Islet precursor cell (in vitro differentiated cells): ENCODE results near the gene FRMD3.
"Not testable (repeated sequence)": the region's sequence is repeated elsewhere in the genome, so short reads cannot be mapped to it uniquely, and the experiment has no call there.

Experiments
- DNase-seq: peaks from one replicate; pipeline ENCODE4 v3.0.0-alpha.2; 2018

FRMD3 gene

DNA sequence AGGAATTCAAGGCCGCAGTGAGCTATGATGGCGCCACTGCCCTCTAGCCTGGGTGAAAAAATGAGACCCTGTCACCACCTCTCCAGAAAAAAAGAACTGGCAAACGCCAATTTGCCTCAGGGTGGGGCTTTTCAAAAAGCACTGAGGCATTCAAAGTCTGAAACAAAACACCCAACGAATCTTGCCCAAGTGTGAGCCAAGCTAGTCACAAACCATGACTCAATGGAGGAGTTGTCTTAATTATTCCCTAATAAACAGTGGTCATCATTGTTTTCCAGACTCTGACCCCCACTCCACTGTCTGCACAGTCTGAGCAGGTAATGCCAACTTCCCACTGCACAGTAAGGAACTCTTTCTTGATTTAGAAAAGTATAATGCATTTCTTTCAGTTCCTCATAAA, 16.8 kb downstream of the FRMD3 start:
- no peak for DNase-seq

DNA sequence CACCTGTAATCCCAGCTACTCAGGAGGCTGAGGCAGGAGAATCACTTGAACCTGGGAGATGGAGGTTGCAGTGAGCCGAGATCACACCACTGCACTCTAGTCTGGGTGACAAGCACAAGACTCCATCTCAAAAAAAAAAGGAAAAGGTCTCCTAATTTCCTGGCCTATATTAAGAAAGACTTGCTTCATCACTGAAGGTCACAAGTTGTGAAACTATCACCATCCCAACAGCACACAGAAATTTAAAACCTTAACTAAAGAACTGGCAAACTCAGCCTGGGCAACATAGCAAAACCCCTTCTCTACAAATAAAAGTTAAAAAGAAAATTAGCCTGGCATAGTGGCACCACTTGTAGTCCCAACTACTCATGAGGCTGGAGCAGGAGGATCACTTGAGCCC, 17.2 kb downstream of the FRMD3 start:
- DNase-seq = no peak

DNA sequence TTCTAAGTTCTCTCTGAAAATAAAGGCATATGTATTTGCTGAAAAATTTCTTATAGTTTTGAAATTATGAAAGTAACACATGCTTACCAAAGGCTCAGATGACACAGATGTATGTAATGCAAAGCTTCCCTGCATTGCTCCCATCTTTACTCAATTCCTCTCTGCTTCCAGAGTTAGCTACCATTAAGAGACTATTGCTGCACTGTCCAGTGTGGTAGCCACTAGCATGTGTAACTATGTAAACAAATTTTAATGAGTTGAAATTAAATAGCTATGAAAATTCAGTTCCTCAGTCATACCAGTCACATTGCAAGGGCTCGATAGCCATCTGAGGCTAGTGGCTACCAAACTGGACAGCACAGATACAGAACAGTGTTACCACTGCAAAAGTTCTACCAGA, 17.9 kb downstream of the FRMD3 start:
- no peak for DNase-seq

DNA sequence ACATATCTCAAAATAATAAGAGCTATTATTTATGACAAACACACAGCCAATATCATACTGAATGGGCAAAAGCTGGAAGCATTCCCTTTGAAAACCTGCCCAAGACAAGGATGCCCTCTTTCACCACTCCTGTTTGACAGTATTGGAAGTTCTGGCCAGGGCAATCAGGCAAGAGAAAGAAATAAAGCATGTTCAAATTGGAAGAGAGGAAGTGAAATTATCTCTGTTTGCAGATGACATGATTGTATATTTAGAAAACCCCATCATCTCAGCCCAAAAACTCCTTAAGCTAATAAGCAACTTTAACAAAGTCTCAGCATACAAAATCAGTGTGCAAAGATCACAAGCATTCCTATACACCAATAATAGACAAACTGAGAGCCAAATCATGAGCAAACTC, 20.2 kb downstream of the FRMD3 start:
- DNase-seq = not testable (repeated sequence)

DNA sequence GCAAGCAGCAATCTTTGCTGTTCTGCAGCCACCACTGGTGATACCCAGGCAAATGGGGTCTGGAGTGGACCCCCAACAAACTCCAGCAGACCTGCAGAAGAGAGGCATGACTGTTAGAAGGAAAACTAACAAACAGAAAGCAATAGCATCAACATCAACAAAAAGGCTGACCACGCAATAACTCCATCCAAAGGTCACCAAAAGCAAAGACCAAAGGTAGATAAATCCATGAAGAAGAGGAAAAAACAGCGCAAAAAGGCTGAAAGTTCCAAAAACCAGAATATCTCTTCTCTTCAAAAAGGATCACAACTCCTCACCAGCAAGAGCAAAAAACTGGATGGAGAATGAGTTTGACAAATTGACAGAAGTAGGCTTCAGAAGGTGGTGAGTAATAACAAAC, 23.4 kb downstream of the FRMD3 start:
- DNase-seq = no peak

DNA sequence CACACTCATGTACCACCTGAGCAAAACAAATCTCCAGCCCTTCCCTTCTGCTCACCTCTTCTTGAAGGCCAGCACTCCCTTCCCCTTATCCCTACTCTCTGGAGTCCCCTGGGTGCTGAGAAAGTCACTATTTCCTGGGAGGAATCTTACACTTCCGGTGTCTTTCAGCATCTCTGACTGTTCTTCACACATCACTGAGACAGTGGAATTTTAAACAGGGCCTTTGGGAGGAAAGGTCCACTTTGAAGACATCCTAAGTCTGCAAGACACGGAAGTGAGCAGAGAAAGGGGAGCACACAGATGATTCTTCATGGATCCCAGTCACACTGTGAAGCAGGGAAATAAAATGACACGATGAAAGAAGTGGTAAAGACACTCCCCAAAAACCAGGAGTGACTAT, 25.6 kb downstream of the FRMD3 start:
- DNase-seq = no peak

DNA sequence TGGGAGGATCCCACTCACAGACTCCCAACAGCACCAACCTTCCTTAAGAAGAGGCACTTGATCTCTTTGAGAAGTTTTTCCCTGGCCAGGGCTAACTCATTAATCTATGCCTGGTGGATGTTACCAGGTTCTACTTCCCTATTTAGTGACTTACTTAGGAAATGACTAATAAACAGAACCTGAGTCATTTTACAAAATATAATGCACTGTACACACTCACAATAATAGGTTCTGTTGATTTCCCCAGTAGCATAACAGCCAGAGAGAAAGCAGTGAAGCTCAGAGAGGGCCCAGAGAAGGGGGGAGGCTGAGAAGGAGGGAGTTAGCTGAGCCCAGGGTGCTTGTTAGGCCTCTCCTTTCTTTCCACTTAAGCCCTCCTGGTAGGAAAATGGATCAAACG, 27.1 kb downstream of the FRMD3 start:
- no peak for DNase-seq

DNA sequence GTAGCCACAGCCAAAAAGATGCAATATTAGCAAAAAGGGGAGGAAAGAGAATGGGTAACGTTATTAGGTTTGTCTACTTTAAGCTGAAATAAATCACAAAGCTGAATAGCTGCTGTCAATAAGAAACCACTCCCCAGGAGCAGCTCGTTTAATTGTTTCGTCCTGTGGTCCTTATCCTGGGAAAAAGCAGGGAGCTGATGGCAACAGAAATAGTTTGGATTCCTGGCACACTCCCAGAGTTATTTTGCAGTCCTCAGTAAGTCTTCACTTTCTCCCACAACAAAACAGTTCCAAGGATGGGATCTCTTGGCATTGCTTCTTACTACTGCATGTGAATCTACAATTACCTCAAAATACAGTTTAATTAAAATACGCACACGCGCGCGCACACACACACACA, 28.8 kb downstream of the FRMD3 start:
- peak; percentile 86 for DNase-seq

DNA sequence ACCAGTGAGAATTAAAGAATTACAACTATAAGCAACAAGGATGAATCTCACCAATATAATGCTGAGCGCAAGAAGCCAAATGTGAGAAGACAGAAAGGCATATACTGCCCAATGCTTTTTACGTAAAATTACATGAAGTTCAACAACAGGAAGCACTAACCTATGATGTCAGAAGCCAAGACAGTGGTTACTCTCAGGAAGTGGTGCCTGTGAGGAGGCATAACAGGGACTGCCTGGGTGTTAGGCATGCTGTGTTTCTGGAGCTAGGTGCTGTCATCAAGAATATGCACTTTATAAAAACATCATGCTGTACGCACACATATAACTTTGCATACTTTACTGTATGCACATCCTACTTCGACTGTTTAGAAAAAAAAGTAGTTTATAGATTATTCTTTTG, 30.1 kb downstream of the FRMD3 start:
- DNase-seq = no peak

DNA sequence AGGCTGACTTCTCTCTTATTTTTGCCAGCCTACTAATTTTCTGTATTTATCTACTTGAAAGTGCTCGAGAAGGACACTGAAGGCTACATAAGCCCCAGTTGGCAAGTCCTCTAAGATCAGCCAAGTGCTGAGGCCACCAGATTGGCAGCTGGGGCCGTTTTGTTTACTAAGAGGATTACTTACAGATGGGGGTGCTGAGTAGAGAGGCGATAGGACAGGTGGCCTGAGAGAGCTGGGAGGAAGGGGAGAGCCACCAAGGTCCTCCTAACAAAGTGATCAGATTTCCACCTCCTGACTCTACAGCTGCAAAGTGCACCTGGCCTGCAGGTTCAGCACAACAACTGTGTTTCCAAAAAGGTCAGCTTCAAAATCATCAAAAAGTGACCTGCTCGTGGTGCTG, 32.9 kb downstream of the FRMD3 start:
- no peak for DNase-seq

DNA sequence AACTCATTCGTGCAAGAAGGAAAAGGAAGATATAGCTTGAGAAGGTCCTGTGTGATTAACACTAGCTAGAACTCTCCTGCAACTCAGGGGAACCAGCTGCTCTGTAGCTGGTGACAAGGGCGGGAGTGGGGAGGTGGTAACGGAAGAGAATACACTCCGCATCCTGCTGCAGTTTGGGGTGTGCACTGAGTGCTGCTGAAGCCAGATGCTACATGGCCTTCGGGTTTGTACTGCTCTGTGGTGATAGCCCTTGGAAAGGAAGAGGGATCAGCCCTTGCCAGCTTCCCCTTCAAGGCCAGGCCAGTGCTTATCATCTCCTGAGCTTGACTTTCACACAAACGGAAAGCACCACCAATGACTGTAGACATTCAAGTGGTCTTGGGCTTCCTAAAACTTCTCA, 34.3 kb downstream of the FRMD3 start:
- no peak for DNase-seq

DNA sequence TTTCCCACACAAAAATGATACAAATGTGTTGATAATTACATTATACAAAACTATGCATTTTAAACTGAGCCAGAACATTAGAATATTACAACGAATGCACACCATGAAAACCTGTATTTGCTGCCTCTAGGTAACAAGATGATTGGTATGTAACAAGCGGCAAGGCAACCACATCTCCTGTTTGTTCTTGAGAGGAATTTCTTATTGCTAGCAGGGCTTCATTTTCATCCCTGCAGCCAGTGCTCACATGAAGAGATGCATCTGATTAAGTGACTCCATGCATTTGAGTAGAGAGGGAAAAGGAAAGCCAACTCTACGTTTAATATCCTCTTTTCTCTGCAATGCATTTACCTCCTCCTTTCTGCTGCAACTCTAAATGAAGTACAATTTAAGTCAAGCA, 36.6 kb downstream of the FRMD3 start:
- no peak for DNase-seq

DNA sequence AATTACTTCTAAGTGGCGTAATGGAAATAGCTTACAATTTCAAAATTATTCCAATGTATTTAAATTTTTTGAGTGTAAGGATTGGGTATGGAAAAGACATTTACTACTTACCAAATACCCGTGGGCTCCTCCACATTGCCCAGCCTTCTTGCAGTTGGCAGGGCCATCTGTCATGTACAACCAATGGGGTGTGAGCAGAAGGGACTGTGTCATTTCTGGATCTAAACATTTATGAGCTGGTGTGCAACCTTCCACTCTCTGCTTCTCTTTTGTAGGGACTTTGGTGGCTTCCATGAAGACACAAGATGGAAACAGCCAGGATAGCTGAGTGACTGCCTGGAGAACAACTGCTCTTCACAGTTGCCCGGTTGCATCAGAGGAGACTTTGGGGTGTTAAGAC, 40.8 kb downstream of the FRMD3 start:
- DNase-seq = no peak

DNA sequence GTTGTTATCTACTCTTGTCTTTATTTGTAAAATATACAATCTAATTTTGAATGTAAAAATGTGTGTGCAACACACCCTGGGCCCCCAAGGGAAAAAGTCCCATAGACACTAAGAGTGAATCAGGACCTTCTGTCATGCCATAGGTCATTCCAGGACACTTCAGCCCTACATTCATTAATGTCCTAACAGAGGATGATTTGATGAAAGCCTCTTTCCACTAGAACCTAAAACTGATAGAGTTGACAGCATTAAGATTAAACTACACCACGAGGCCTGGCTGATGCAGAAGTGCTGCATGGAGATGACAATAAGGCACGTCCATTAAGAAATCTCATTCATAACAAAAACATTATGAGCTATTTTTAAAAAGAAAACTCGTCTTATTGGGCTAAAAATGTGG, 46.2 kb downstream of the FRMD3 start:
- no peak for DNase-seq

DNA sequence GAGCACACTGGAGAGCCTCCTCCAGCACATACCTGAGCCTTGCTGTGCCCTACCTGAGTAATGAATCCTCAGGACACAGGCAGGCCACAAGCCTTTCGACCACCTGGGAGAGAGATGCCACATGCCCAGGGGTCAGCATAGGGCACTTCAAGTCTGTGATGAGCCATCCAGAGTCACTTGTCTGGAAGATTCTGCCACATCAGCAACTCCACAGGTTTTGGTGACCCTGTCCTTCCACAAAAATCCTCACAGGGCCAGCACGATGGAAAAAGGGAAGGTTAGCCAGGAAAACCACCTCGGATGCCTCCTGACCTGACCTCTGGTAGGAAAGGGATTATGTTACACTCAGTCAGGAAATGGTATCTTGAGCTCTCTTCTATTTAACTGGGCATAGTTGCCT, 46.8 kb downstream of the FRMD3 start:
- no peak for DNase-seq

DNA sequence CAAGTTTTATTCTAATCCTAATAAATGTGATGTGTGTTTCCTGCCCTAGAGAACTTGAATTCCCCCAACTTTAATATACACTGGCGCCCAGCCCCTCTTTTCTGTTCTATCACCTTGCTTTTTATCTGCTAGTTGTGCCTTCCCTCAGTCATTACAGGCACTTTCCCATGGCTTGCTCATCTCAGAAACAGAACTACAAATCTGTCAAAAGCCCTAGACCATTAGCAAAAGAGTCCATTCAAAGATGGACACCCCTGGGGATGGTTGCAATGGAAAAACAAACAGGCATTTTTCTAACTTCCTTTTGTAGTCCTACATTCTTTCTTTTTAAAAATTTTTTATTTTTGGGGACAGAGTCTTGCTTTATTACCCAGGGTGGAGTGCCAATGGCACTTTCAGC, 48.2 kb downstream of the FRMD3 start:
- no peak for DNase-seq

DNA sequence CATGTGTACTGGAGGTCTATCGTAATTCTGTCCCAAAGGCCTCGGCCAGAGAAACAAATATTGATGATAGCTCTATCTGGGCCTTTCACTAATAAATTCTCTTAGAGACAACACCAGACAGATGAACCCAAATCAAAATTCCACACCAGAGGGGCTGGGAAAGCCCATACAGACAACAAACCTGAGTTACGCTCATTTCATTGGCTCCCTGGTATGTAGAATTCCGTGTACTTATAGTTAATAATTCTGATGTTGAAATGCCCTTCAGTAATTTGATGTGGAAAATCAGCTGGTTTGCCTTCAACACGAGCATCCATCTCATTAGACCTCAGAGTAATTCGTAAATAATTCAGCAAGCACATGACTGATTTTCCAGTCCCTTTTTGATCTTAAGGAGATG, 53.2 kb downstream of the FRMD3 start:
- no peak for DNase-seq

DNA sequence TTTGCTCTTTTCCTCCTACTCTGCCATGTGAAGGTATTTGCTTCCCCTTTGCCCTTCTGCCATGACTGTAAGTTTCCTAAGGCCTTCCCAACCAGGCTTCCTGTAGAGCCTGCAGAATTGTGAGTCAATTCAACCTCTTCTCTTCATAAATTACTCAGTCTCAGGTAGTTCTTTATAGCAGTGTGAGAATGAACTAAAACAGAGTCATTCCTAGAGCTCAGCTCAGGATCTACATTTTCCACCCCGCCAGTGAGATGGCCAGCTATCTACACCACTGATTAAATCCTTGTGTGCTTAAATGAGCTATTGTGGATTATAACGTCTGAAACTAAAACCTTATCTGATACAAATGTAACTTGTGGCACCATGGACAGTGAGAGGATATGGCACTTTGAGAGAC, 55.0 kb downstream of the FRMD3 start:
- DNase-seq = no peak

DNA sequence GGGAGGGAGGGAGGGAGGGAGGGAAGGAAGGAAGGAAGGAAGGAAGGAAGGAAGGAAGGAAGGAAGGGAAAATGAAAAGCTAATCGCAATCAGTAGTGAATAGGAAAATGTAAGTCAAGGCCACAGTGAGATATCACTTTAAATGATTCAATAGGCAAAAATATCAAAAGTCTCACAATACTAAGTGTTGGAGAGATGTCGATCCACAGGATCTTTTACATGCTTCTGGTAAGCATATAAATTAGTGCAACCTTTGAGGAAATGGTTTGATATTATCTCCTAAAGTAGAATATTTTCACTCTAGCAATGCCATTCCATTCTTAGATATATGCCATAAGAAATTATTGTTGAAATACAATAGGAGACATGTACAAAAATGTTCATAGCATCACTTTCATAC, 58.4 kb downstream of the FRMD3 start:
- no peak for DNase-seq

DNA sequence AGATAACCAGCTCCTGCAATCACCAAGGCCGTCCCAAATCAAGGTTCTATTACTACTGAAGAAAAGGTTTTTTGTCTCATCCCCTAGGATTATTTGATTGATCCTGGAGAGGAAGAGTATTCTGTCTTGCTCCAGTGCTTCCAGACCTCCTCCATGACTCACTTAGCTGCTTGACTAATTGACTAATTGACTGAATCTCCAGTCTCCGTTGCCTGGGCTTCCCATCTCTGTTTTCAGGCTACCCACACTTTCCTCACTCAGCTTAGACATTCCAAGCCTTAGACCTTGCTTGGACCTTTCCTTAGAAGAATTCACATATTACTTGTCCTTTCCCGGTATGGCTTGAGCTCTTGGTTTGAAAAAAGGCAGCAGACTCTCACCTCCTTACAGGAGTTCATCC, 60.6 kb downstream of the FRMD3 start:
- DNase-seq = peak; percentile 84

DNA sequence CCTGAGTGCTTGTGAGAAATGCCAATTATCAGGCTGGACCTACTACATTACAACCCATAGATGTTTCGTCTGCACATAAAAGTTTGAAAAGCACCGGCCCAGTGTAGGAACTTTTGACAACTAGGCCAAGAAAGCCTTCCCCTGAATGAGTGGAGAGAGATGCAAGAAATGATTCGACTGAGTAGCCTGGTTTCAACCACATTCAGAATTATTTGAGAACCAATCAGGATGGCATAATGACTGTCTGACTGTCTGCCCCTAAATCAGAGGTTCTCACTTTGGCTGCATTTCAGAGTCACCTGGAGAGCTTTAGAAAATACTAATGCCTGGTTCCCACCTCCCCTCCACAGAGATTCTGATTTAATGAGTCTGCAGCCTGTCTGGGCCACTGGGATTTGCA, 61.1 kb downstream of the FRMD3 start:
- DNase-seq = no peak

DNA sequence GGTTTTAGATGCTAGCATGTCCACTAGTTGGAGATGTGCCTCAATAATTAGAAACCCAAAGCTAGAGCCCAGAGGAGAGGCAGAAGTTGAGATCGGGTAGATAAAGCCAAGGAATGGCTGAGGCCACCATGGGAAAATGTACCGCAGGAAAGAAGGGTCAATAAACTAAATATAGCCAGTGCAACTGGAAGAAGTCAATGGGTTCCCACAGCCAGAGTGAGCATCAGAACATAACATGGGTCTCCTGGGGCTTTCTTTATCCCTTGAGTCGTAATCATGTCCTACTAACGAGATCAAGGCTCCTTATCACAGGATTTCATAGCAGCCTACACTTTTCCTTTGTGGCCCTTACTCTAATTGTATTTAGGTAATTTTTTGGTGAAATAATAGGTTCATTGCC, 61.7 kb downstream of the FRMD3 start:
- DNase-seq = no peak

DNA sequence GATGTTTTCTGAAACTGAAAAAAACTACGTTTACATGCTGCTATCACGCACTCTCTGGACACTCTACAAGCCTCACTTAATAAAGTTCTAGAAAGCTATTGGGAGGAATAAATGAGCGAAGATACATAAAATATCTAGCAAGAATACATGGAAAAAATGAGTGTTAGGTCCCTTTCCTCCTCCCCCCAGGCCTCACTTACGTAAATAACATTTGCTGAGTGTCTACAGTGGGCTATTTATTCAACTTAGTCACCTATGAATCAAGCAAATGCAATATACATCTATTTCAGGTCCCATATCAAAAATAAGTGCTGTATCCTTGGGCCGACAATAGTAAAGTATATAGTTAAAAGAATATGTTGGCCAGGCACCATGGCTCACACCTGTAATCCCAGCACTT, 62.5 kb downstream of the FRMD3 start:
- no peak for DNase-seq

DNA sequence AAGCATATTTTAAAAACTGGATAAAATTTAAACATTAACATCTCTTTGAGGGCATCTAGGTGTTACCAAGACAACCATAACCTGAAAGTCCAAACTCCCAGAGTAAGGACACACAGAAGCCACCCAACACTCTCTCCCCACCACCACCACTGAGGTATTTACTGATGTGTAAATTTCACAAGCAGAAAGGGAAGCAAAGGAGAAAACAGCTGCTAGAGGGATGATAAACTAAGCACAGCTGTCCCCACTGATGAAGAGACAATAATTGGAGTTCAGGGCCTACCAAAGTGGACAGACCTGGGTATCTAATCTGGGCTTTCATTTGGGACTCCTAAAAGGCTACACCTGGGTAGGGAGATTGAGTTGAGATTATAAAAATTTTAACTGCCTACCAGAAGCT, 63.6 kb downstream of the FRMD3 start:
- no peak for DNase-seq

DNA sequence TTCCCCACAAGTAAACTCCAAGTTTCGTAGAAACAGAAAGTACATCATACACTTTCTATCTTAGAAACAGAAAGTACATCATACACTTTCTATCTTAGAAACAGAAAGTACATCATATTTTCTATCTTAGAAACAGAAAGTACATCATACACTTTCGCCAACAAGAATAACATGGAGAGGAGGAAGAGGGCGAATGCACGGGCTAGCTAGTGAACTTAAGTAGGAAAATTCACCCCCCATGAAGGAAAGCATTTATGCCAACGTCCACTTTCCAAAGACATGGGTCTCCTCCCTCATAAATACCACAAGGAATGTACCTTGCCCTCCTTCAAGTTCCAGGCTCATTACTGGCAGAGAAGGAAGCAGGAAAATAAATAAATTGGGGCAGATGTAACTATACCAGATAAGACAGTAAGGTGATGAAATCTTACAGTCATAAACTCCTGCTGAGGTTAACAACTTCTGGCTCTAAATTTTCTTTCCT, 64.7 kb downstream of the FRMD3 start:
- DNase-seq = no peak

DNA sequence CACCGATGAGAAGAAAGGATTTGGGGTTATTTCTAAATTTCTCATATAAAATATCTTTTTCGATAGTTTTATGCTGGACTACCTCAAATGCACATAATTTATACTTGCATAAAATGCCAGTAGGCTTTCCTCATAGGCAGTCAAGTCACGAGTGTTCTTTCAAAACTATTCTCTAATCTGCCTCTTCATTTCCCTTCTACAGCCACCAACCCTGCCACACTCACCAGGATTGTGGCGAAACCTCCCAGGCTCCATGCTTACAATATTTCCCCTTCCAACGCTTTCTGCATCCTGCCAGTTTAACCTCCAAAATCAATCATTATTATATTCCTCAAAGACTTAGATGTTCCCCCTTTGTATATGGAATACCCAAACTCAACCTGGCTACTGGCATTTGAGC, 65.4 kb downstream of the FRMD3 start:
- DNase-seq = no peak
